ENCODE data around the gene HOXC12. TPM values are rescaled to one million over a fixed set of nuclear protein-coding genes. Genes with fewer than 3 reads are reported as not detected.

The HOXC12 gene
- total and polyA plus RNA-seq, 2 of the 8 experiments (the other 6 are each of a cell fraction or from before 2014, with no cell fraction given): not detected

DNA sequence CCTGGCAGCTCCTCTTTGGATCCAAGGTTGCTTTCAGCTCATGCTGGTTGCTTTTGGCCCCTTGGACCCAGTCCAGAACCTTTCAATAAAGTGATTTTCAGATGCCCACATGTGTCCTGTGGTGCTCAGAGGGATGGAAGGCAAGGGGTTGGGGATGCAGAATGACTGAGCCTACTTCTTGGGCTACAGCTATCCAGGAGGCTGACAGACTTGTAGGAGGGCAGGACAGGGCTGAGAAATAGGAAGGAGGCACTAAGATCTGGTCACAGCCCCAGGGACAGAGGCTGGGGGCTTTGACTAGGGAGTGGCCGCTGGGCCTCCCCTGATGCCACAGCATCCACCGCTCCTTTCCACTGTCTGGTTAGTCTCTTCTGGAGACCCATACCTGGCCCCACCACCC is 17.0 kb downstream of the HOXC12 start:
- Histone ChIP-seq H3K79me2 (ENCODE audit: control insufficient read depth in 1 of 2, insufficient read depth in 2 of 2, low read length in 2 of 2) (no peaks in the 10 kb centered on the region), H3K9ac (replicated peaks in 1 of 4; ENCODE audit: extremely low read depth in 1 of 4, low read depth in 3 of 4, low read length in 3 of 4) (no peak overlapping the region), H4K8ac (ENCODE audit: extremely low read depth, insufficient read depth, low read length) (no peak overlapping the region), H2BK5ac (ENCODE audit: low read depth, low read length) (no peak overlapping the region), H3K14ac (ENCODE audit: insufficient read length) (no peak overlapping the region), H2BK20ac (ENCODE audit: low read length) (no peak overlapping the region), H4K5ac (ENCODE audit: insufficient read length, low read depth, low read length) (no peak overlapping the region), H3K56ac (replicated peaks; ENCODE audit: insufficient read length, low read depth, low read length) (no peak overlapping the region), H3K4me3 (ENCODE audit: extremely low read depth in 1 of 4, insufficient read depth in 2 of 4, low read depth in 3 of 4, low read length in 4 of 4) (no peak overlapping the region), H3K36me3 (ENCODE audit: control insufficient read depth in 2 of 4, insufficient read depth in 4 of 4, low read length in 3 of 4) (peaks cover 0 to 3% (median 0%) of the 10 kb centered on the region in 4 experiments; a peak in 2 of 8 replicates), H2BK12ac (ENCODE audit: low read depth, low read length) (no peak overlapping the region), H2AK5ac (ENCODE audit: low read depth, low read length) (no peak overlapping the region), H2BK120ac (replicated peaks; ENCODE audit: low read depth, low read length) (no peak overlapping the region), H4K91ac (replicated peaks; ENCODE audit: insufficient read length, low read length) (no peak overlapping the region), H2BK15ac (ENCODE audit: low read length) (no peak overlapping the region), H3K23ac (ENCODE audit: insufficient read length) (no peak overlapping the region), H3K4ac (replicated peaks; ENCODE audit: insufficient read length, low read depth, low read length) (no peak overlapping the region), H3K9me3 (ENCODE audit: insufficient read depth in 2 of 2, low read depth in 1 of 2, low read length in 1 of 2) (0 out of 4 replicates have a peak, but pooled peaks cover 0 to 2% of the 10 kb centered on the region in 2 experiments), H2AFZ (ENCODE audit: low read length) (no peak overlapping the region), H3K27ac (ENCODE audit: low read depth, low read length) (no peak overlapping the region), H3K4me2 (ENCODE audit: insufficient read depth in 1 of 2, low read depth in 2 of 2, low read length in 2 of 2) (no peak overlapping the region), H3K79me1 (ENCODE audit: low read depth, low read length) (no peaks in the 10 kb centered on the region), H3K27me3 (replicated peaks in 1 of 4; ENCODE audit: control insufficient read depth in 3 of 4, extremely low read depth in 1 of 4, insufficient read depth in 3 of 4, low read length in 3 of 4) (peaks cover 100% of the 10 kb centered on the region in 4 experiments), H3K23me2 (ENCODE audit: low read depth, low read length) (peaks cover 1% of the 10 kb centered on the region; the same call in 1 of the 2 replicates), H4K20me1 (replicated peaks in 1 of 2; ENCODE audit: control insufficient read depth in 1 of 2, insufficient read depth in 2 of 2, low read length in 2 of 2) (peaks cover 19 to 33% of the 10 kb centered on the region in 2 experiments), H3K18ac (ENCODE audit: extremely low read depth, low read length) (no peak overlapping the region), H3K4me1 (replicated peaks in 1 of 4; ENCODE audit: control insufficient read depth in 3 of 4, insufficient read depth in 4 of 4, low read length in 3 of 4) (peaks cover 0 to 11% (median 4%) of the 10 kb centered on the region in 4 experiments; a peak in 5 of 7 replicates)
- ChIA-PET CTCF (ENCODE audit: partially characterized antibody) (interaction anchor here (1.0 to 2.8 kb wide), 9 partner anchors 13 to 230 kb away, joined by 3 to 13 read pairs (median 4); partner anchors contain the start of genes HOXC10 and HOXC5), POLR2A (ENCODE audit: partially characterized antibody) (no interaction called here)
- FAIRE-seq: no peak
- WGBS, 2 experiments (ENCODE audit: extremely low coverage in 1 of 2, insufficient coverage in 1 of 2, insufficient read length in 1 of 2, insufficient replicate concordance in 2 of 2, low coverage in 1 of 2, low lambda C conversion rate in 2 of 2, missing lambda C conversion rate in 1 of 2): 54% methylated on average over 2 of the region's 2 CpGs; no CpG with 5 or more reads in 1 of the 2 experiments
- peak; percentile 57 for TF ChIP-seq EZH2 (IDR thresholded peaks at IDR 0.05; ENCODE audit: low read depth, low read length, severe bottlenecking)
- TF ChIP-seq RNF2 (IDR thresholded peaks at IDR 0.05; ENCODE audit: borderline replicate concordance, low read depth, low read length, missing control alignments, poor library complexity, severe bottlenecking): peak; percentile 36
- no peak for TF ChIP-seq PHF8 (conservative IDR thresholded peaks at IDR 0.05; ENCODE audit: low read depth, low read length)
- DNase-seq (ENCODE audit: low read depth in 1 of 2, low spot score in 2 of 2): no peak

Data from H1 (cell line).